HEK293 (cell line): ENCODE data around the gene FIBP.

Experiments used
- CTCF ChIA-PET: fragments of 350-600 bp; formaldehyde crosslinking; extraction: SDS; loops from one replicate; lab custom pipeline; 2021; ENCODE audit warnings: antibody characterized with exemption; lab: Yijun Ruan, JAX
- POLR2A ChIA-PET: fragments of 300-600 bp; formaldehyde crosslinking; extraction: SDS; loops from one replicate; lab custom pipeline; 2020; ENCODE audit warnings: antibody characterized with exemption, inconsistent platforms; lab: Yijun Ruan, JAX
- H3K27ac ChIP-seq: fragments of 200-500 bp; sonication (Bioruptor generic); 2 replicates; pipeline ENCODE4 v1.5.1; 2014; ENCODE audit warnings: low read depth, low read length, control low read depth, inconsistent platforms; ENCODE audit errors: extremely low read depth
- H3K36me3 ChIP-seq, 2 experiments: fragments of 200-500 bp in 1 of 2; sonication (Bioruptor generic) in 1 of 2; 1 replicate in 1 of 2; 2 replicates in 1 of 2; pipeline ENCODE4 v1.5.1; 2014 to 2017; ENCODE audit warnings: inconsistent platforms in 2 of 2, low read length in 2 of 2; ENCODE audit not compliant: control insufficient read depth in 2 of 2, insufficient read depth in 1 of 2
- H3K4me1 ChIP-seq: fragments of 200-500 bp; sonication (Bioruptor generic); 2 replicates; pipeline ENCODE4 v1.5.1; 2014; ENCODE audit warnings: mild to moderate bottlenecking, low read length, inconsistent platforms; ENCODE audit not compliant: control insufficient read depth, insufficient read depth
- H3K4me3 ChIP-seq: 2 replicates; pipeline ENCODE4 v1.5.1; 2011; ENCODE audit warnings: low read depth, mild to moderate bottlenecking, control low read depth, low read length, moderate library complexity
- H3K9me3 ChIP-seq: fragments of 200-500 bp; sonication (Bioruptor generic); 2 replicates; pipeline ENCODE4 v1.5.1; 2014; ENCODE audit warnings: low read depth, low read length, inconsistent platforms; ENCODE audit not compliant: control insufficient read depth, insufficient read depth
- BCL11B ChIP-seq: fragments of 450-650 bp; formaldehyde crosslinking; IDR thresholded peaks from 2 replicates; pipeline ENCODE4 v1.5.1; 2016; ENCODE audit warnings: low read depth, missing biosample characterization, missing genetic modification characterization
- FEZF1 ChIP-seq: fragments of 450-650 bp; formaldehyde crosslinking; IDR thresholded peaks from 2 replicates; pipeline ENCODE4 v1.5.1; 2016; ENCODE audit warnings: missing biosample characterization, missing genetic modification characterization
- KLF1 ChIP-seq: fragments of 450-650 bp; formaldehyde crosslinking; IDR thresholded peaks from 2 replicates; pipeline ENCODE4 v1.5.1; 2016; ENCODE audit warnings: missing biosample characterization, missing genetic modification characterization
- SETDB1 ChIP-seq: IDR thresholded peaks from one replicate; pipeline ENCODE4 v1.6.1; 2017; ENCODE audit warnings: mild to moderate bottlenecking, low read length, moderate library complexity, mixed read lengths; ENCODE audit not compliant: insufficient read length
- ZBTB20 ChIP-seq: fragments of 450-650 bp; formaldehyde crosslinking; IDR thresholded peaks from 2 replicates; pipeline ENCODE4 v1.5.1; 2016; ENCODE audit warnings: missing biosample characterization, missing genetic modification characterization
- ZNF248 ChIP-seq: fragments of 450-650 bp; formaldehyde crosslinking; IDR thresholded peaks from 2 replicates; pipeline ENCODE4 v1.5.1; 2017; ENCODE audit warnings: missing biosample characterization, missing genetic modification characterization
- ZNF394 ChIP-seq: fragments of 450-650 bp; formaldehyde crosslinking; IDR thresholded peaks from 2 replicates; pipeline ENCODE4 v1.5.1; 2016; ENCODE audit warnings: missing biosample characterization, missing genetic modification characterization, mild to moderate bottlenecking, moderate library complexity, borderline replicate concordance
- ZNF600 ChIP-seq: fragments of 450-650 bp; formaldehyde crosslinking; IDR thresholded peaks from 2 replicates; pipeline ENCODE4 v1.5.1; 2016; ENCODE audit warnings: missing biosample characterization, missing genetic modification characterization
- TF ChIP-seq, protein P1 (sequence below): fragments of 450-650 bp; formaldehyde crosslinking; IDR thresholded peaks from 2 replicates; pipeline ENCODE4 v1.5.1; 2017; ENCODE audit warnings: missing biosample characterization, missing genetic modification characterization
- TF ChIP-seq, protein P2 (sequence below): fragments of 450-650 bp; formaldehyde crosslinking; IDR thresholded peaks from 2 replicates; pipeline ENCODE4 v1.5.1; 2016; ENCODE audit warnings: missing biosample characterization, missing genetic modification characterization, low read depth

The FIBP gene

GRCh38 chr11:65887723-65888162 is 528 bp downstream of the FIBP start:
- Histone ChIP-seq H3K27ac (peak overlapping the region; percentile 1; the same call in 1 of the 2 replicates), H3K9me3 (no peaks in the 10 kb centered on the region), H3K4me3 (peak overlapping the region; percentile 87), H3K4me1 (no peaks in the 10 kb centered on the region), H3K36me3 (peaks cover 0 to 44% of the 10 kb centered on the region in 2 experiments; a peak in 2 of 3 replicates)
- TF ChIP-seq, protein P1, sequence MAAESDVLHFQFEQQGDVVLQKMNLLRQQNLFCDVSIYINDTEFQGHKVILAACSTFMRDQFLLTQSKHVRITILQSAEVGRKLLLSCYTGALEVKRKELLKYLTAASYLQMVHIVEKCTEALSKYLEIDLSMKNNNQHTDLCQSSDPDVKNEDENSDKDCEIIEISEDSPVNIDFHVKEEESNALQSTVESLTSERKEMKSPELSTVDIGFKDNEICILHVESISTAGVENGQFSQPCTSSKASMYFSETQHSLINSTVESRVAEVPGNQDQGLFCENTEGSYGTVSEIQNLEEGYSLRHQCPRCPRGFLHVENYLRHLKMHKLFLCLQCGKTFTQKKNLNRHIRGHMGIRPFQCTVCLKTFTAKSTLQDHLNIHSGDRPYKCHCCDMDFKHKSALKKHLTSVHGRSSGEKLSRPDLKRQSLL (tag by site-specific recombination), result 0 out of 2 replicates have a peak, but pooled peaks have one; percentile 11
- no peak for TF ChIP-seq SETDB1
- no peak for TF ChIP-seq ZNF394 (tag by site-specific recombination)
- TF ChIP-seq ZNF600, result 0 out of 2 replicates have a peak, but pooled peaks have one; percentile 42
- ChIA-PET POLR2A (interaction anchor here (0.6 to 6.1 kb wide), 41 partner anchors 8 to 1550 kb away, joined by 3 to 121 read pairs (median 5); partner anchors contain the start of genes BANF1, C11orf68, CFL1 and CTSW), CTCF (interaction anchor here (0.6 to 9.5 kb wide), 40 partner anchors 8 to 250 kb away, joined by 3 to 189 read pairs (median 4); partner anchors contain the start of genes CATSPER1, CFL1, CTSW and FOSL1)

- H3K4me3 ChIP-seq, result peak overlapping the region; percentile 87
- ChIA-PET CTCF (interaction anchor here (0.6 to 9.5 kb wide), 24 partner anchors 9 to 180 kb away, joined by 3 to 189 read pairs (median 5); partner anchors contain the start of genes CFL1, FOSL1, KAT5 and MUS81), POLR2A (interaction anchor here (1.4 to 6.1 kb wide), 6 partner anchors 13 to 225 kb away, joined by 4 to 121 read pairs (median 16); partner anchors contain the start of genes CFL1, FOSL1, MUS81 and RELA)
- no peak for TF ChIP-seq KLF1 (tag by site-specific recombination)
- no peak for TF ChIP-seq BCL11B
- TF ChIP-seq ZBTB20 (tag by site-specific recombination), result no peak
- TF ChIP-seq FEZF1 (tag by site-specific recombination), result no peak
- H3K9me3 ChIP-seq, result no peaks in the 10 kb centered on the region
- no peaks in the 10 kb centered on the region for H3K4me1 ChIP-seq
- peaks cover 0 to 50% of the 10 kb centered on the region in 2 experiments; a peak in 2 of 3 replicates for H3K36me3 ChIP-seq
- H3K27ac ChIP-seq, result peak overlapping the region; percentile 1; the same call in 1 of the 2 replicates
Measured at GRCh38 chr11:65886826-65887722, 1.2 kb downstream of the FIBP start.

DNA sequence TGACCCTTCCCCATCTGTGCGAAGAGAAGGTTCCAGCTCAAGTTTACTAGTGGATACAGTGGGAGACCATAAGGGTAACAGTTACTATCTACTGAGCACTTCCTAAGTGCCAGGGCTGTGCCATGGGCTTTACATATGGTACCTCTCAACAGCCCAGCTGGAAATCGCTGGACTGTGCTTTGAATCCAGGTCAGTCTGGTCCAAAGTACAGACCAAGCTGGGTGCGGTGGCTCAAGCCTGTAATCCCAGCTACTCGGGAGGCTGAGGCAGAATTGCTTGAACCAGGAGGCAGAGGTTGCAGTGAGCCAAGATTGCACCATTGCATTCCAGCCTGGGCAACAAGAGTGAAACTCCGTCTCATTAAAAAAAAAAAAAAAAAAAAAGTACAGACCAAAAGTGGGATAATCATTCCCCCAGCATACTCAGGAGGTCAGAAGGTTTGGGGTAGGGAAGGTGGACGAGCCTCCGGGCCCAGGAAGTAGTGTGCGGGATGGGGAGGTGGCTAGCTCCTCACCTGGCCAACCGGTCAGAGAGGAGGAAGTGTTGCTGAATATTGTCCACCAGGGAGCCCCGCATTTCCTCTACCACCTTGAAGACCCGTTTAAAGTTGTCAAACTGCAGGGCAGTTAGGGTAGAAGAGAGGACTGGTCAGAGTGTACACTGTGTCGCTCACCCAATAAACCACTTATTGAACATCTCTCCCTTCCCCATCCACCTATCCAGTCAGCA is 2.3 kb downstream of the FIBP start:
- Histone ChIP-seq H3K4me1 (no peaks in the 10 kb centered on the region), H3K27ac (no peak overlapping the region), H3K4me3 (no peak overlapping the region), H3K9me3 (no peaks in the 10 kb centered on the region), H3K36me3 (peaks cover 0 to 53% of the 10 kb centered on the region in 2 experiments; a peak in 2 of 3 replicates)
- TF ChIP-seq, protein P2, sequence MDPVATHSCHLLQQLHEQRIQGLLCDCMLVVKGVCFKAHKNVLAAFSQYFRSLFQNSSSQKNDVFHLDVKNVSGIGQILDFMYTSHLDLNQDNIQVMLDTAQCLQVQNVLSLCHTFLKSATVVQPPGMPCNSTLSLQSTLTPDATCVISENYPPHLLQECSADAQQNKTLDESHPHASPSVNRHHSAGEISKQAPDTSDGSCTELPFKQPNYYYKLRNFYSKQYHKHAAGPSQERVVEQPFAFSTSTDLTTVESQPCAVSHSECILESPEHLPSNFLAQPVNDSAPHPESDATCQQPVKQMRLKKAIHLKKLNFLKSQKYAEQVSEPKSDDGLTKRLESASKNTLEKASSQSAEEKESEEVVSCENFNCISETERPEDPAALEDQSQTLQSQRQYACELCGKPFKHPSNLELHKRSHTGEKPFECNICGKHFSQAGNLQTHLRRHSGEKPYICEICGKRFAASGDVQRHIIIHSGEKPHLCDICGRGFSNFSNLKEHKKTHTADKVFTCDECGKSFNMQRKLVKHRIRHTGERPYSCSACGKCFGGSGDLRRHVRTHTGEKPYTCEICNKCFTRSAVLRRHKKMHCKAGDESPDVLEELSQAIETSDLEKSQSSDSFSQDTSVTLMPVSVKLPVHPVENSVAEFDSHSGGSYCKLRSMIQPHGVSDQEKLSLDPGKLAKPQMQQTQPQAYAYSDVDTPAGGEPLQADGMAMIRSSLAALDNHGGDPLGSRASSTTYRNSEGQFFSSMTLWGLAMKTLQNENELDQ (tag by site-specific recombination), result no peak
- TF ChIP-seq ZNF248, result 0 out of 2 replicates have a peak, but pooled peaks have one; percentile 71
- ChIA-PET POLR2A (interaction anchor here (2.0 to 6.1 kb wide), 4 partner anchors 26 to 166 kb away, joined by 5 to 121 read pairs (median 12); partner anchors contain the start of genes CFL1, MUS81 and RNASEH2C), CTCF (interaction anchor here (0.6 to 9.5 kb wide), 34 partner anchors 9 to 271 kb away, joined by 3 to 189 read pairs (median 8); partner anchors contain the start of genes CFL1, FOSL1, KAT5 and MUS81)
